T-helper 2 cell (primary cell): Measurements from ENCODE around the gene FOXK1.
"Not testable (repeated sequence)": the region's sequence is repeated elsewhere in the genome, so short reads cannot be mapped to it uniquely, and the experiment has no call there.

Source experiments
- DNase-seq, 5 experiments: peaks; one replicate each; pipeline versions ENCODE4 v3.0.0 to v3.0.0-alpha.2; 2012 to 2022
- total RNA-seq, 2 donors: gene quantifications; one replicate each; lab custom pipeline; 2026; lab: John Stamatoyannopoulos, UW

The FOXK1 gene
- total RNA-seq = 118 to 161 reads per million in 2 donors

DNA sequence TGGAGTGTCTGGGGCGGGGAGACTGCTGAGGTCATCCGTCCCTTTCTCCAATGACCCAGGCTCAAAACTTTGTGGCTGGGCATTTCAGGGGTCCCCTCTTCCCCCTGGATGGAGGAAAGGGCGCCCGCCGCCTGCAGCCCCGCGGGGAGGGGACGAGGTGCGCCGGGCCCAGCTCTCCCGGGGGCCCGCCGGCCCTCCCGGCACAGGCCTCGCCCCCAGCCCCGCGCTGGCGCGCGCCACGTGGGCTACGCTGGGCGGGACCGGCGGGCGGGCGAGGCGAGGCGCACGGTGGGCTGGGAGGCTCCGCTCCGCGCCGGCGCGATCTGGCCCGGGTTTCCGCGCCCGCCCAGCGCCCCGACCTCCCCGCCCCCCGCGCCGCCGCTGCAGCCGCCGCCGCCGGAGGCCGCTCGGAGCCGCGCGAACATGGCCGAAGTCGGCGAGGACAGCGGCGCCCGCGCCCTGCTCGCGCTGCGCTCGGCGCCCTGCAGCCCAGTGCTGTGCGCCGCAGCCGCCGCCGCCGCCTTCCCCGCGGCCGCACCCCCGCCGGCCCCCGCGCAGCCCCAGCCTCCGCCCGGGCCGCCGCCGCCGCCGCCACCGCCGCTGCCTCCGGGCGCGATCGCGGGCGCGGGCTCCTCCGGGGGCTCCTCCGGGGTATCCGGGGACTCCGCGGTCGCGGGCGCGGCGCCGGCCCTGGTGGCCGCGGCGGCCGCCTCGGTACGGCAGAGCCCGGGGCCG is at the start of gene FOXK1:
Gene FOXK1, plus strand, starts transcription at position 410 of the 735 bp plus-strand sequence. Its CDS starts 14 bp downstream, at position 424.
- DNase-seq = peak; percentile 65 to 90 (median 72)

DNA sequence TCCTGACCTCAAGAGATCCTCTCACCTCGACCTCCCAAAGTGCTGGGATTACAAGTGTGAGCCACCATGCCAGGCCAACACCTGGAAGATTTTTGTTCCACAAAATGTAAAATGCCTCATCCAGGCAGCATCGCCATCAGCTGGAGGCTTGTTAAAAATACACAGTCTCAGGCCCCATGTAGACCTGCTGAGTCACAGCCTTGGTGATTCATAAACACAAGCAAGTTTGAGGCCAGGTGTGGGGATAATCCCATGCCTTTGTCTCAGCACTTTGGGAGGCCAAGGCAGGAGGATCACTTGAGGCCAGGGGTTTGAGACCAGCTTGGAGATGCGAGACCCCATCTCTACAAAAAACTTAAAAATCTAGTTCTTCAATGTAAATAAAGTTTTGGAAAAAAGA is 49.1 kb upstream of the FOXK1 start:
- DNase-seq = no peak

DNA sequence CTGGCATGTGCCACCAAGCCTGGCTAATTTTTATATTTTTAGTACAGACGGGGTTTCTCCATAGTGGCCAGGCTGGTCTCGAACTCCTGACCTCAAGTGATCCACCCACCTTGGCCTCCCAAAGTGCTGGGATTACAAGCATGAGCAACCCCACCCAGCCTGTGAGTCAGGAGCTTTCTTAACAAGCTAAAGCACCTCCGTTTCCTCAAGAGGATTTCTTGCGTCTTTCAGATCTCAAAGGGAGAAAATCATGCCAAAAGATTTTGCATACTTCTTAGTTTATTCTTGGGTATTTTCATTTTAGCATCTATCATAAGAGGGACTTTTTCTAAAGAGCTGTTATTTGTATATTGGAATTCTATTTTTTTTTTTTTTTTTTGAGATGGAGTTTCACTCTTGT is 47.9 kb upstream of the FOXK1 start:
- DNase-seq = no peak

DNA sequence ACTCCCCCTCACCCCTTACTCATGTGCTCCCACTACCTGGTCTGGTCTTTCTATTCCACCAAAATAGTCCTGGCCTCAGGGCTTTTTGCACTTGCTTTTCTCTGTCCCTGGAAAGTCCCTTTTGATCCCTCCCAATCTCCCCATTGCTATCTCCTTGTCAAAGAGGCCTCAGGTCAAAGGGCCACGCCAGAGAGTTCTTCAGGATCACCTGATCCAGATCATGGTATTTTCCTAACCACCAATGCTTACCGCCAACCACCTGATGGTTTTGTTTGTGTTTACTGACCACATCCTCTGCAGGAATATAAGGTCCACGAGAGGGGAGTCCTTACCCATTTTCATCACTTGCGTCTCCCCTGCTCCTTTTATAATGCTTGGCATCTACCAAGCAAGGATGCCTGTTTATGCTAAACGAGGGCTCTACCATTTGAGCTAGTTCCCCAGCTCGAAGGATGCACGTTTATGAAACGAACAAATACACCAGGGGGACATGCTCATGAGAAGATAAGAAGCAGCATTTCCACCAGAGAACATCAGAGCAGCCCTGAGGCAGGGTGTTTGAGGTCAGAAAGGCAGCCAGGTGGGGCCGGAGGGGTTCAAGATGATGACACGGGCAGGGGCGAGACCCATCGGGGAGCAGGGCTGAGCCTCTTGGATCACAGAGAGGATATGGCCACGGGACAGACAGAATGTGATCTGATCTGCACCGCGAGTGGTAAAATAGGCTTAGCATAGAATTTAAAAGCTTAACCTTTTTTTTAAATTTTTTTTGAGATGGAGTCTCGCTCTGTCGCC is 43.1 kb upstream of the FOXK1 start:
- peak in 1 of 5 experiments; percentile 51 for DNase-seq

DNA sequence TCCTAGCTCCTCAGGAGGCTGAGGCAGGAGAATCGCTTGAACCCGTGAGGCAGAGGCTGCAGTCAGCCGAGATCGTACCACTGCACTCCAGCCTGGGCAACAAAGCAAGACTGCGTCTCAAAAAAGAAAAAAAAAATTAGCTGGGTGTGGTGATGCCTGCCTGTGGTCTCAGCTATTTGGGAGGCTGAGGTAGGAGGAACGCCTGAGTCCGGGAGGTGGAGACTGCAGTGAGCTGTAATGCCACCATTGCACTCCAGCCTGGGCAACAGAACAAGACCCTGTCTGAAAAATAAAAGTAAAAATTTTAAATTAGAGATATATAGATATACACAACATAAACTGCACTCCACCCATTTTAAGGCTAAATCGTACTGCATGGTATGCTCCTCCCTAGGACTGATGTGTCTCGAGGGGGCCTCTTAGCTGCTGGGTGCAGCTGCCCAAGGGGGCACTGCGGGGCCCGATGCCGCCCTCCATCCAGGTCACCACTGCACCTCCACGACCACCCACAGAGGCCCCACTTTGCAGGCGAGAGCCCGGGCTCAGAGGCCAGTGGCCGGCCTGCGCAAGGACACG is 40.9 kb upstream of the FOXK1 start:
- no peak for DNase-seq

DNA sequence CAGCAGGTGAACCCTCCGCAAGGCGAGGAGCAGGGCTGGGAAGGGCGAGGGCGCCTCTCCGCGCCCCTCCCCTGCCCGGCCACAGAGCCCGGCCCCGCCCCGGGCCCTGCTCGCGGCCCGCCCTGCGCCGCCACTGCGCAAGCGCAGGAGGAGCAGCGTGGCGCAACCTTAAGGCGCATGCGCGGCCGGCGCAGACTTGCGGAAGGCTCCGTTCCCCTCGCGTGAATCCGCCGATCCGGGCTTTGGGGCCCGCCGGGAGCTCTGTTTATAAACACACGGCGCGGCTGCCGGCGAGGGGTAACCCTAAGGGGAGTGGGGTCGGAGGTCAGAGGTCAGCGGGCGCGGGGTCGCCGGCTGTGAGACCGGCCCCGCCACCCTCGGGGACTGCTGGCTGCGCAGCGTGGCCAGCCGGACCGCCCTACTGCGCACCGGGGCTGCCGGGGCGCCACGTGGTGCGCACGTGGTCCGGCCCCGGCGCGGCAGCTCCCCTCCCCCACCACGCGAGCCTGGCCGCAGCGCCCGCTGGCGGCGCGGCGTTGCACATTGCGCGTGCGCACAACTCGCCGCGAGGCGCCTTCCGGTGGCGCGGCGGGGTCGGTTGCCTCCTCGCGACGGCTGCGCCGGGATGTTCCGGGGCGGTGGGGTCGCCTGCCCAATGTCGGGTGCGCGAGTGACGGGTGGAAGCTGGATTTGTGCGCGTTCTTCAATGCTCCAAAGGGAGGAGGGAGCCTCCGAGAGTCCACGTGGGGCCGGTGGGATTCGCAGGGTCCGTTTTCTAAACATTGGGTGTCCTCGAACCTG is 40.2 kb upstream of the FOXK1 start:
- peak; percentile 92 to 96 (median 93) for DNase-seq

DNA sequence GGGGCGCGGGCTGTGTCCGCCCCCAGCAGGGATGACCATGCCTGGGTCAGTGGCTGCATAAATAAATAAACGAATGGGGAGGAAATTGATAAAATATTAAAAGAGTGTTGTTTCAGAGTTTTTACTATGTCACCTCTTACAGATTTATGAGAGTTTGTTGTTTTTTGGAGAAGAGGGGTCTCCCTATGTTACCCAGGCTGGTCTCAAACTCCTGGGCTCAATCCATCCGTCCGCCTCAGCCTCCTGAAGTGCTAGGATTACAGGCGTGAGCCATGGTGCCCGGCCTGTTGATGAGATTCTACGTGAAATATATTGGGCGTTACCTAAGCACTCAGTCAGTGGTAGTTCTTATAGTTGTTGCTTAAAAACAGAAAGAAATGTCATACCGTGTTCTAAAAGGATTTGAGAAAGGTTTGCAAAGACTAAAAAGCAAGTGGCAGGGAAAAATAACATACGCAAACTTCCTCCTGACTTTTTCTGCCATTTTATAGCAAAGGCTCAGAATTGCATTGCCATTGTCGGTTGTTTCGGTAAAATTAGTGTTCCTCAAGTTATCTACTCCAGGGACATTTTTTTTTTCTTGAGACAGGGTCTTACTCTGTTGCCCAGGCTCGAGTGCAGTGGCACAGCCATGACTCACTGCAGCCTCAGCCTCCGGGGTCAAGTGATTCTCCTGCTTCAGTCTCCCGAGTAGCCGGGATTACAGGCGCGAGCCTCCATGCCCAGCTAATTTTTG is 39.5 kb upstream of the FOXK1 start:
- no peak for DNase-seq

DNA sequence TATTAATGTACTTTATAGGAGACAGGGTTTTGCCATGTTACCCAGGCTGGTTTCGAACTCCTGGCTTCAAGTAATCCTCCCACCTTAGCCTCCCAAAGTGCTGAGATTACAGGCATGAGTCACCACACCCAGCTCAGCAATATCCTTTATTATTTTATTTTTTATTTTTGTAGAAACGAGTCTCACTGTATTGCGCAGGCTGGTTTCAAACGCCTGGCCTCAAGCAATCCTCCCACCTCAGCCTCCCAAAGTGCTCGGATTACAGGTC is 39.0 kb upstream of the FOXK1 start:
- not testable (repeated sequence) for DNase-seq

DNA sequence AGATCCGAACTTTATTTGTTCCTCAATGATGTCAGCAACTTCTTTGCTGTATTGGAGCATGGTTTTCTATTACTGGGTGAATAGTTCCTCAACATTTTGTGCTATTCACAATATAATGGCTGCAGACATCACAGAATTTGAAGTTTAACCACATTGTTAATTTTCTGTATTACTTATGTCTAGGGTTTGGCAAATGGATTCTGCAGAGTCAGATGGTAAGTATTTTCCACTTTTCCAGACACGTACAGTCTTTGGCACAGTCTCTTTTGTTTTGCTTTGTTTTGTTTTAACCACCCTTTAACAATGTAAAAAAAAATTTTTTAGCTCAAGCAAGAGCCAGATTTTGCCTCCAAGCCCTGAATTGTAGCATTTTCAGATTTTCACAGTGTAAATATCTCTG is 36.8 kb upstream of the FOXK1 start:
- no peak for DNase-seq

DNA sequence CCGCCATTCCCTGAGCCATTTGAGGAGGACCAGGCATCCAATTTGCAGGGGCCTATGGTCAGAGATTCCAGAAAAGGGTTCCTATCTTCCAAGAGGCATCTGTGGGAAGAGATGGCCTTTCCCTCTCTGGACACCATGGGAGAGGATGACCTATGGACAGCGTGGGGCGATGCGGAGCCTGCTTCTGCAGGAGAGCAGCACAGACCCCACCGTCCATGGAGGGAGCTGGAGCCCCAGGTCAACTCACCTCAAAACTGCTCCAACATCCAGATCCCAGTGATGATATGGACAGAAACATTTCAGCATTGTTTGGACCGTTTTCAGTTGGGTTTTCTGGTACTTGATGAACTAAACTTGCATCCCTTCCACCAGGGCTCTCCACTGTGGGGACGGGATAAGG is 34.0 kb upstream of the FOXK1 start:
- no peak for DNase-seq

DNA sequence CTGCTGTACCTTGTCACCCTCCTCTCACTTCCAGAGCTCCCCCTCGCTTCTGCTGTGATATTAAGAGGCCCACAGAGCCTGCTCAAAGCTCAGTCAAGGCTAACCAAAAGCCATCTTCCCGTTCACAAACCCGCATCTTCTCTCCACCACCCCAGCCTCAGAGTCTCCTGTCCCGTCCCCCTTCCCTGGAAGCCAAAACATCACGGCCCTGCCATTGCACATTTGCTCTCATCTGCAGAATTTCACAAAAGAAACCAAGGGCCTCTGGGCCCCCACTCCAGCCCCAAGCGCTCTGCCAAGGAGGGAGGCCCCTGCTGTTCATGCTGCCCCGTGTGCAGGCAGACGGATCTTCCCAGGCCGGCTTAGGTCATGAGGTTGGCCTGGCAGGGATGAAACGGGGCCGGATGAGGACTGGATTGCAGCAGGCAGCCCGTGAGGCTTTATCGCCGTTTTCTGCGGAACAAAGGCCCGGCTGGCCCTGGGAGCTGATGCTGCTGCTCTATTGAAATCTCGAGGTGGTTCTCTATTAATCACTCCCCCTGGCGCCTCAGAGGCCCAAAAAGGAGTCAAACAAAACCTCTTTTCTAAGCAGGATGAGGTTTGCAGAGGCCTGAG is 31.6 kb upstream of the FOXK1 start:
- no peak for DNase-seq

DNA sequence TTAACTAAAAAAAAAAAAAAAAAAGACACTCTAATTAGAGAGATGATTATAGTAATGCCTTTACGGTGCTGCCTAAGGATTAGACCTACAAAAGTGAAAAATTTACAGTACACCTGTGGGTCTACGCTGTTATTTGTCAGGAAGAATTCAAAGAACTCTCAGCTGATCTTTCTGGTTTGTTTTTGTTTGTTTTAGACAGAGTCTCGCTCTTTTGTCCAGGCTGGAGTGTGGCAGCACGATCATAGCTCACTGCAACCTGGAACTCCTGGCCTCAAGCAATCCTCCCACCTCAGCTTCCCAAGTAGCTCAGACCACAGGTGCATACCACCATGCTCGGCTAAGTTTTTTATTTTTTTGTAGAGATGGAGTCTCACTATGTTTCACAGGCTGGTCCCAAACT is 28.3 kb upstream of the FOXK1 start:
- DNase-seq = no peak

DNA sequence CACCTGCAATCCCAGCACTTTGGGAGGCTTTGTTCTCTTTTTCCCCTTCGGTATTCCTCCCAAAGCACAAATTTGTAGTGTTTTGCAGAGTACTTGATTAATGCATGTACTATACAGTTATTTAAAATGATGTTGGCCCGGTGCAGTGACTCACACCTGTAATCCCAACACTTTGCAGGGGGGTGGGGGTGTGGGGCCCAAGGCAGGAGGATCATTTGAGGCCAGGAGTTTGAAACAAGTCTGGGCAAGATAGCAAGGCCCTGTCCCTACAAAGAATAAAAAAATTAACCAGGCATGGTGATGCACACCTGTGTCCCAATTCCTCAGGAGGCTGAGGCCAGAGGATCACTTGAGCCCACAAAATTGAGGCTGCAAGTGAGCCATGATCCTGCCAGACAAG is 26.8 kb upstream of the FOXK1 start:
- DNase-seq = no peak

DNA sequence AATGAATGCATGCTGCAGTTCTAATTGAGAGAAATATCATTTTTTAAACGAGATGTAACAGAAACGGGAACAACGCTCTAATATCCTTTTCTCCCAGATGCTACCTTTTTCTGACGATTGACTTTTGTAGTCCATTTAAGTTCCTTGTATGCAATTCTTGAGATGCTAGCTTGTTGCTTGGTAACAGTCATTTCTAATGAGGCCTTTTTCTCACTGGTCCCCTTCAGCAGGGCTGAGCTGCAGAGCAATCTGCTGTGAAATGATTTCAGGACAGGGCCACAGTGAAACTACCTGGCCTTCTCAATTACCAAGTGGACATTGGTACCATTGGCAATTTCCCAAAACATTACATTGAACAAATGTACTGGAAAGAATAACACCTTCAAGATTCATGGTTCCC is 26.2 kb upstream of the FOXK1 start:
- no peak for DNase-seq

DNA sequence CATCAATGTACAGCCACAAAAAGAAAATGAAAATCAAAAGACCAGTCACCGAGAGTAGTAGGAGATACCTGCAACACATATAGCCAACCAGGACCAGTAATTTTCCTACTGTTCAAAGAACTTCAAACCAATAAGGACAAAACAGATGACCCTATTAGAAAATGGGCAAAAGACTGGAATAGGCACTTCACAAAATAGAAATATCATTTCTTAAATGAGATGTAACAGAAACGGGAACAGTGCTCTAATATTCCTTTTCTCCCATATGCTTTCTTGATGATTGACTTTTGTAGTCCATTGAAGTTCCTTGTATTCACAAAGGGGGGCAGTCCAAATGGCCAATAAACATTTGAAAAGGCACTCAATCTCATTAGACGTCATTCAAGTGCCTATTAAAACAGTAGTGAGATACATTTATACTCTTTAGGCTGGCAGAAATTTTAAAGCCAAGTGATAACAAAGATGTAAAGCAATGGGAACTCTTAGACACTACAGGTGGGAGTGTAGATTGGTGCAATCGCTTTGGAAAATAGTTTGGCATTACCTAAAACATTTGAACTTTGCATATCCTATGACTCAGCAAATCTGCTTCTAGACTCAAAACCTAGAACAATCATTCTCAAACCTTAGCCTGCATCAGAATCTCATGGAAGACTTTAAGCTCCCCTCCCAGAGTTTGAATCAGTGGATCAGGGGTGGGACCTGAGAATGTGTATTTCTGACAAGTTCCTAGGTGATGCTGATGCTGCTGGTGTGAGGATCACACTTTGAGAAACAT is 24.3 kb upstream of the FOXK1 start:
- no peak for DNase-seq

DNA sequence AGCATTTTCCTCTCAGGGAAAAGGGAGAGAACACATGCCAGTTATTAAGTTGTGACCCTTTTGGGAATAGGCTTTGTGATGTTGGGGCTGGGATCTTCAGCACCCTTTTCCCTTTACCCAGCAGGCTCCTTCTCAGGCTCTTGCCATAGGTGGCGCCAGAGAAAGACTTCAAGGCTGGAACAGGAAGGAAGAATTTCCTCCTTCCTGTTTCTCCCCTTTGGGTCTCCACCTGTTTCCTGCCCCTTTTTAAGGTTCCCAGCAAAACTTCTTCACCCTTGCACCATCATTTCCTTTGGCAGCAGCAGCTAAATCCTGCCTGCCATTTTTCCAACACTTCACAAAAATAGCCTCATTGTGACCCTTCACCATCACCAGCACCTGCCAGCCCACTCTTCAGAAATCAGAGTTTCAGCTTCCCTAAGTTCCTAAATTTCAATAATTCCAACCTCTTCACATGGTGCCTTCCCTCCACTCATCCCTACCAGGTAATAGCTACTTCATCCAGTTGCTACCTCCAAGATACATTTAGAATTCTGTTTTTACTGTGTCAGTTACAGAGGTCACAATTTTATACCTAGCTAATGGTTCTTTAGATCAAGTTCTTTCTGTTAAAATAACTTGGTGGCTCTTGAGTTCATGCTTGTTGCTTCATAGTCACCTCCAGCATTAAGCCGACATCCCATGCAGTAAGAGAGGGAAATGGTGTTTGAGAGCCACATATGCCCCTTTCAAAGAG is 22.4 kb upstream of the FOXK1 start:
- peak in 1 of 5 experiments; percentile 7 for DNase-seq

DNA sequence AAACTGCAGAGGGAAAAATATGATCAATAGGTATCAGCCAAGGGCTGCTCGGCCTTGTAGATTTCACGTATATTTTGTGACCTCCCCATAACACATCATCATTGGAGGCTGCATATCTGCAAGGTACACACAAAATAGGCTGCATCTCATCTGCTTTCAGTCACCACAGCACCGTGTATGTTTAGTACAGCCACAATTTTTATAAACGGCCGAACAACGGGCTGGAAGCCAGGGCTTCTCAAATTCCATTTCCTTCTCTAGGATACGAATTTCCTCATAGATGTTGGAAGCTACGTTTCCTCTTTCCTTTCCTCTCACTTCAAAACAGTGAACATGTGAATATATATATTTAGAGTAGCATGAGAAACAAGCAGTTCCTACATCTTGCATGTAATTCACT is 20.2 kb upstream of the FOXK1 start:
- no peak for DNase-seq

DNA sequence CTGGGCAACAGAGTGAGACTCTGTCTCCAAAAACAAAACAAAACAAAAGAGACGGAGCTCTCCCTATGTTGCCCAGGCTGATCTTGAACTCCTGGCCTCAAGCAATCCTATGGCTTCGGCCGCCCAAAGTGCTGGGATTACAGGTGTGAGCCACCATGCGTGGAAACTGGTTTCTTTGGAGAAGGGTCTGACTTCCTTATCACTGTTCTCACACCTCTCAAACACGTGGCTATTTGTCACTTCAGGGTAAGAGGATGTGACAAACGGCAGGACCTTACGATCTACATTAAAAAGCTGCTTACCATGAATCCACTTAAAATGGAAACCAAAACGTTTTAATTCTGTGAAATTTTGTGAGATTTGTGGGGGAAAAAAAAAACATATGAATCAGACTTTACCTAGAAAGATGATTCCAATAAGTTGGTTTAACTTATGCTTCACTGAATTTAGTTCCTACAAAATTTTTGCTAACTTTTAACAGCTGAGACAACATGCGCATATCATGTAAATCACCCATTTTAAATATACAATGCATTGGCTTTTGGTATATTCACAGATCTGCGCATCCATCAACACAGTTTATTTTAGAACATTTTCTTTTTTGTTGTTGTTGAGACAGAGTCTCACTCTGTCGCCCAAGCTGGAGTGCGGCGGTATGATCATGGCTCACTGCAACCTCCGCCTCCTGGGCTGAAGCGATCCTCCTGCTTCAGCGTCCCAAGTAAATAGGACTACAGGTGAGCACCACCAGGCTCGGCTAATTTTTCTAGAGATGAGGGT is 18.7 kb upstream of the FOXK1 start:
- no peak for DNase-seq

DNA sequence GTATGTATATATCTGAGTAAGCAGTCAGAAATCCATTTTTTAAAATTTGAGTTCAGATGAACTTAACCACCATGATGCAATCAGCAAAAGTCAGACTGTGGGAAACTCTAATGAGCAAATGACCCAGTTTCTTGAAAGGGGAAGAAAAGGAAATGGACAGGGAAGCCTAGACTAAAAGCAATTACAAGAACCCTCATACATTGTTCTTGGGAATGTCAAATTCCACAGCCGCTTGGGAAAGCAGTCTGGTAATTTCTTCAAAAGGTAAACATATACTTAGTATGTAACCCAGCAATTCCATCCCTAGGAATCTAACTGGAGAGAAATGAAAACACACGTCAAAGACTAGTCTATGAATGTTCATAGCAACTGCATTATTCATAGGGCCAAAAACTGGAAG is 16.4 kb upstream of the FOXK1 start:
- no peak for DNase-seq
